Measurements from ENCODE around the gene ATP7B. TPM values are rescaled to one million over a fixed set of nuclear protein-coding genes. Genes with fewer than 3 reads are reported as not detected.

The ATP7B gene
- total and polyA plus RNA-seq, 2 experiments from 2014 or later: 2.2 to 12.8 TPM

GRCh38 chr13:51883226-51883600 lies 128.0 kb downstream of the ATP7B start:
- Histone ChIP-seq H3K79me2 (replicated peaks; ENCODE audit: insufficient read depth) (no peaks in the 10 kb centered on the region), H3K9me2 (ENCODE audit: insufficient read depth) (peaks cover 6% of the 10 kb centered on the region; the same call in 1 of the 2 replicates), H3K36me3 (ENCODE audit: insufficient read depth) (no peaks in the 10 kb centered on the region), H3K4me1 (ENCODE audit: insufficient read depth) (no peaks in the 10 kb centered on the region), H3K27me3 (ENCODE audit: insufficient read depth) (no peaks in the 10 kb centered on the region), H3K4me2 (no peak overlapping the region), H4K20me1 (replicated peaks; ENCODE audit: insufficient read depth) (no peaks in the 10 kb centered on the region), H2AFZ (no peak overlapping the region), H3K27ac (ENCODE audit: low read depth) (no peak overlapping the region), H3F3A (replicated peaks; ENCODE audit: low read depth) (no peaks in the 10 kb centered on the region), H3K4me3 (no peak overlapping the region)
- H3K36me3 Mint-ChIP-seq (ENCODE audit: low read depth): peaks cover 7% of the 10 kb centered on the region; the same call in 2 of the 3 replicates
- DNase-seq (ENCODE audit: low spot score) (no peak), ATAC-seq (no peak)
- peaks cover 20% of the 10 kb centered on the region for H3K9me3 Mint-ChIP-seq
- TF ChIP-seq ZNF462 (CRISPR knock-in tag; IDR thresholded peaks at IDR 0.05): no peak
- no peak for TF ChIP-seq NANOG (IDR thresholded peaks at IDR 0.05; ENCODE audit: borderline replicate concordance)
- TF ChIP-seq EZH2 (IDR thresholded peaks at IDR 0.05; ENCODE audit: low read depth, unreplicated experiment): no peak
- TF ChIP-seq CTCF (conservative IDR thresholded peaks at IDR 0.05; ENCODE audit: low read depth in 2 of 2): no peak
- no peak for TF ChIP-seq EZH2phosphoT487 (IDR thresholded peaks at IDR 0.05; ENCODE audit: unreplicated experiment)
- TF ChIP-seq ZNF114 (CRISPR knock-in tag; IDR thresholded peaks at IDR 0.05): no peak
- no peak for TF ChIP-seq CREB1 (CRISPR knock-in tag; IDR thresholded peaks at IDR 0.05; ENCODE audit: low read depth)
- no peak for TF ChIP-seq ZNF331 (CRISPR knock-in tag; IDR thresholded peaks at IDR 0.05; ENCODE audit: low read depth)
- TF ChIP-seq STAT1 (IDR thresholded peaks at IDR 0.05; ENCODE audit: unreplicated experiment): no peak
- no peaks in the 10 kb centered on the region for H3K4me1 Mint-ChIP-seq
- H3K27me3 Mint-ChIP-seq (ENCODE audit: insufficient read depth, low read depth, poor library complexity): peaks cover 3% of the 10 kb centered on the region
- no peak overlapping the region for H3K27ac Mint-ChIP-seq
- H3K4me3 Mint-ChIP-seq: no peak overlapping the region

Other genes starting within 250 kb of the ATP7B start
- 4.3 and 4.6 TPM in 2 replicates for gene DHRS12, start 207.3 kb downstream of the ATP7B start, total RNA-seq (2014; rRNA removed; shearing (Covaris generic))
- 8.9 and 12.2 TPM in 2 replicates for gene DHRS12, start 207.3 kb downstream of the ATP7B start, polyA plus RNA-seq (2016; fragmentation: Nextera tagmentation; extraction: Ambion mirVana)
- 0.35 and 0.76 TPM in 2 replicates for gene TMEM272, start 166.3 kb downstream of the ATP7B start, total RNA-seq (2014; rRNA removed; shearing (Covaris generic))
- 0.05 and 0.11 TPM in 2 replicates for gene TMEM272, start 166.3 kb downstream of the ATP7B start, polyA plus RNA-seq (2016; fragmentation: Nextera tagmentation; extraction: Ambion mirVana)
- gene CCDC70, start 149.5 kb downstream of the ATP7B start, total RNA-seq (2014; rRNA removed; shearing (Covaris generic)): not detected in 2 replicates
- gene CCDC70, start 149.5 kb downstream of the ATP7B start, polyA plus RNA-seq (2016; fragmentation: Nextera tagmentation; extraction: Ambion mirVana): not detected in 2 replicates
- 38.8 and 40.1 TPM in 2 replicates for gene ALG11, start 948 bp upstream of the ATP7B start, total RNA-seq (2014; rRNA removed; shearing (Covaris generic))
- 31.4 and 36.9 TPM in 2 replicates for gene ALG11, start 948 bp upstream of the ATP7B start, polyA plus RNA-seq (2016; fragmentation: Nextera tagmentation; extraction: Ambion mirVana)
- 22.9 and 25.9 TPM in 2 replicates for gene UTP14C, start 13.2 kb upstream of the ATP7B start, total RNA-seq (2014; rRNA removed; shearing (Covaris generic))
- gene UTP14C, start 13.2 kb upstream of the ATP7B start, polyA plus RNA-seq (2016; fragmentation: Nextera tagmentation; extraction: Ambion mirVana): 9.1 and 11.4 TPM in 2 replicates
- 0.16 and 0.73 TPM in 2 replicates for gene NEK5, start 117.6 kb upstream of the ATP7B start, total RNA-seq (2014; rRNA removed; shearing (Covaris generic))
- 0.64 and 1.3 TPM in 2 replicates for gene NEK5, start 117.6 kb upstream of the ATP7B start, polyA plus RNA-seq (2016; fragmentation: Nextera tagmentation; extraction: Ambion mirVana)
- gene NEK3, start 148.1 kb upstream of the ATP7B start, total RNA-seq (2014; rRNA removed; shearing (Covaris generic)): 26.6 and 26.7 TPM in 2 replicates
- 26.8 and 27.9 TPM in 2 replicates for gene NEK3, start 148.1 kb upstream of the ATP7B start, polyA plus RNA-seq (2016; fragmentation: Nextera tagmentation; extraction: Ambion mirVana)